Tibial nerve (tissue), 4 donors: ENCODE results near the gene BARX1.

ENCODE experiments used
- CTCF ChIP-seq, 5 experiments: fragments of 200-600 bp in 3 of 5; fragments of 450-650 bp in 2 of 5; sonication (generic) in 3 of 5; IDR thresholded peaks; one replicate each; pipeline ENCODE4 v1.5.1; 2016 to 2019; ENCODE audit warnings: antibody characterized with exemption in 5 of 5, mild to moderate bottlenecking in 3 of 5, moderate library complexity in 2 of 5
- EP300 ChIP-seq, 2 donors: sonication (generic); formaldehyde crosslinking; IDR thresholded peaks; one replicate each; pipeline ENCODE4 v1.6.1; 2017; ENCODE audit warnings: antibody characterized with exemption in 2 of 2, mild to moderate bottlenecking in 1 of 2
- POLR2A ChIP-seq, 2 donors: fragments of 450-650 bp; IDR thresholded peaks; one replicate each; pipeline ENCODE4 v1.6.1; 2017; ENCODE audit warnings: antibody characterized with exemption in 2 of 2, mild to moderate bottlenecking in 2 of 2, moderate library complexity in 2 of 2

- TF ChIP-seq POLR2A (IDR thresholded peaks at IDR 0.05) = no peak
- TF ChIP-seq CTCF (IDR thresholded peaks at IDR 0.05) = no peak
- no peak for TF ChIP-seq EP300 (IDR thresholded peaks at IDR 0.05)
Measured at GRCh38 chr9:93937193-93937592, 18.0 kb downstream of the BARX1 start.
